LNCaP clone FGC (cell line): ENCODE results near the gene RAB7A.

Experiments
- DNase-seq: peaks from one replicate; pipeline ENCODE4 v3.0.0-alpha.2; 2011; ENCODE audit warnings: low read depth
- H3K4me3 ChIP-seq: 2 replicates; pipeline ENCODE4 v1.5.1; 2011; ENCODE audit warnings: mild to moderate bottlenecking, low read depth, low read length, control low read depth
- CTCF ChIP-seq: IDR thresholded peaks from 2 replicates; pipeline ENCODE4 v1.5.1; 2012; ENCODE audit warnings: mild to moderate bottlenecking; ENCODE audit not compliant: control insufficient read depth, insufficient read depth; ENCODE audit errors: extremely low read depth

Gene RAB7A

GRCh38 chr3:128703561-128703960 lies 22.4 kb upstream of the RAB7A start:
- DNase-seq = no peak
- no peak overlapping the region for H3K4me3 ChIP-seq
- no peak for TF ChIP-seq CTCF

- TF ChIP-seq CTCF = no peak
- H3K4me3 ChIP-seq = no peak overlapping the region
- DNase-seq = no peak
Measured at GRCh38 chr3:128706086-128706615, 19.8 kb upstream of the RAB7A start.

- no peak for TF ChIP-seq CTCF
- no peak overlapping the region for H3K4me3 ChIP-seq
- DNase-seq = no peak
Measured at GRCh38 chr3:128707928-128708494, 18.0 kb upstream of the RAB7A start.

- DNase-seq = no peak
- no peak for TF ChIP-seq CTCF
- H3K4me3 ChIP-seq = no peak overlapping the region
Measured at GRCh38 chr3:128709038-128709437, 16.9 kb upstream of the RAB7A start.

DNA sequence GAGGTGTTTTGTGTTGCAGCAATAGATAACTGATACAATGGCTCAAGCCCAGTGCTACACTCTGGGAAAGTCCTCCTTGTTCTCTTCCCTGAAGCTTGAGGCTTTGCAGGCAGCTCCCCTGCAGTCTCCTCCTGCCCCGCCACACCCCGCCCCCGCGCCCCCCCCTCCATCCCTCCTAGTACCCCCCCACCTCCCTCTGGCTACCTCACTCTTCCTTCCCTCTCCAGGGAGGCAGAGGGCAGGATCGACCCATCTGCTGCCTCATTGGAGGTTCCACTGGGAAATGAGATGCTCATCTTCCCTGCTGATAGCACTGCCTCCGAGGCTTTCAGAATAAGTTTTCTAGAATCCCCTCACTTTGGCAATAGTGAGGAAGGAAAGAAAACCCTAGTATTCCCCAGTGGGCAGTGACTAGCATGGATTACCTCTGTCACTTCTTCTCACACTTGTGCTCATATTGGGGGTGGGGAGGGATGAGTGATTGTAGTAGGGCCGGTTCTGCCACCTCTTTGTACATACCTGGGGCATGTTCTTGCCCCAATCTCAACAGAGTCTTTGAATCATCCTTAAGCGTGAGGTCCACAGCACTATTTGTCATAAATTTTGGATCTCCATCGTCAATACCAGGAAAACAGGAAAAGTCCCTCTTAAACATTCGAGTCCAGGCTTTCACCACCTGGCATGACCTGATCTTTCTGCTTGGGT lies 16.3 kb upstream of the RAB7A start:
- TF ChIP-seq CTCF = no peak
- peak; percentile 50 for DNase-seq
- no peak overlapping the region for H3K4me3 ChIP-seq

DNA sequence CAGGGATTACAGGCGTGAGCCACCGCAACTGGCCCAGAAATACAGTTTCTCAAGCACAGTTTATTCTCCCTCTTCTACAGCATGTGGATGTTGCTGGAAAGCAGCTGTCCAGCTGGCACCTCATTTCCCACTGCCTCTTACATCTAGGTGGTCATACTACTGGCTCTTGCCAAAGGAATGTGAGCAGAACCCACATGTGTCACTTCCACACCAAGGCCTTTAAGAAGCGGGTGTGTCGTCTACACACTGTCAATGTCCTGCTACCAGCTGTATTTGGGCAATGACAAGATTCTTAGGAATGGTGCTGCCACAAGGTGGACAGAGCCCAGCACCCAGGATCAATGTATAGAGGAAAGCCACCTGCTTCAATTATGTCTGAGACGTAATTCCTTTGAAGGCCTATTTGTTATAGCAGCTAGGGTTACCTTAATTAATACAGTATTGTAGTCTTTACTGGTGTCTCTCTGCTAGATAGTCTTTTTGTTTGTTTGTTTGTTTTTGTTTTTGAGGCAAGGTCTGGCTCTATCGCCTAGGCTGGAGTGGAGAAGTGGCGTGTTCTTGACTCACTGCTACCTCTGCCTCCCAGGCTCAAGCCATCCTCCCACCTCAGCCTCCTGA lies 15.1 kb upstream of the RAB7A start:
- no peak overlapping the region for H3K4me3 ChIP-seq
- DNase-seq = no peak
- no peak for TF ChIP-seq CTCF
